Fibroblast of lung (primary cell): Measurements from ENCODE around the gene SKIL. TPM values are rescaled to one million over a fixed set of nuclear protein-coding genes. Genes with fewer than 3 reads are reported as not detected.

Experiments used
- DNase-seq, 2 donors: peaks; one replicate each; pipeline versions ENCODE4 v3.0.0 to v3.0.0-alpha.2; 2010; ENCODE audit warnings: low read depth in 2 of 2
- H2AFZ ChIP-seq: 2 replicates; pipeline ENCODE4 v1.5.1; 2012; ENCODE audit warnings: low read length, control low read depth, inconsistent platforms
- H3K27ac ChIP-seq: 2 replicates; pipeline ENCODE4 v1.5.1; 2011; ENCODE audit warnings: low read length, control low read depth; ENCODE audit not compliant: insufficient read depth
- H3K27me3 ChIP-seq: 2 replicates; pipeline ENCODE4 v1.5.1; 2011; ENCODE audit warnings: mild to moderate bottlenecking, low read length; ENCODE audit not compliant: control insufficient read depth, insufficient read depth
- H3K36me3 ChIP-seq: 2 replicates; pipeline ENCODE4 v1.5.1; 2011; ENCODE audit warnings: low read length; ENCODE audit not compliant: control insufficient read depth, insufficient read depth
- H3K4me1 ChIP-seq: 2 replicates; pipeline ENCODE4 v1.5.1; 2011; ENCODE audit warnings: low read length; ENCODE audit not compliant: control insufficient read depth, insufficient read depth; ENCODE audit errors: extremely low read depth
- H3K4me2 ChIP-seq: 2 replicates; pipeline ENCODE4 v1.5.1; 2011; ENCODE audit warnings: low read length, control low read depth; ENCODE audit not compliant: insufficient read depth; ENCODE audit errors: extremely low read depth
- H3K4me3 ChIP-seq, 4 experiments: fragments of 200-600 bp in 1 of 4; sonication (generic) in 1 of 4; replicated peaks in 1 of 4; 2 replicates each; pipeline ENCODE4 v1.5.1; 2011 to 2016; ENCODE audit warnings: low read length in 4 of 4, low read depth in 3 of 4, mild to moderate bottlenecking in 3 of 4, control low read depth in 2 of 4, inconsistent platforms in 1 of 4, mixed read lengths in 1 of 4; ENCODE audit not compliant: insufficient read depth in 1 of 4; ENCODE audit errors: control extremely low read depth in 1 of 4
- H3K79me2 ChIP-seq: 2 replicates; pipeline ENCODE4 v1.5.1; 2012; ENCODE audit warnings: mild to moderate bottlenecking, low read length, inconsistent platforms; ENCODE audit not compliant: control insufficient read depth, insufficient read depth
- H3K9ac ChIP-seq: 2 replicates; pipeline ENCODE4 v1.5.1; 2011; ENCODE audit warnings: mild to moderate bottlenecking, low read length, control low read depth; ENCODE audit not compliant: insufficient read depth
- H3K9me3 ChIP-seq: 2 replicates; pipeline ENCODE4 v1.5.1; 2012; ENCODE audit warnings: low read depth, low read length; ENCODE audit not compliant: control insufficient read depth, insufficient read depth
- H4K20me1 ChIP-seq: 2 replicates; pipeline ENCODE4 v1.5.1; 2011; ENCODE audit warnings: low read length; ENCODE audit not compliant: control insufficient read depth, insufficient read depth; ENCODE audit errors: extremely low read depth
- CTCF ChIP-seq, 2 donors: IDR thresholded peaks in 1 of 2; conservative IDR thresholded peaks in 1 of 2; 1 replicate in 1 of 2; 2 replicates in 1 of 2; pipeline ENCODE4 v1.5.1; 2011 to 2012; ENCODE audit warnings: low read length in 2 of 2, control low read depth in 1 of 2, inconsistent platforms in 1 of 2, low read depth in 1 of 2, mild to moderate bottlenecking in 1 of 2
- EZH2 ChIP-seq: IDR thresholded peaks from 2 replicates; pipeline ENCODE4 v1.5.1; 2012; ENCODE audit warnings: low read length, control low read depth, mild to moderate bottlenecking; ENCODE audit errors: missing control alignments
- polyA plus RNA-seq, 2 donors: library from polyadenylated mRNA; depleted of rRNA in 1 of 2; stranded (reverse) in 1 of 2; unstranded in 1 of 2; fragments of >200 nt; gene quantifications; 2 replicates each; pipeline ENCODE4 v1.2.1, GENCODE V29; 2011 to 2012; ENCODE audit warnings: missing spikeins in 1 of 2
- total RNA-seq: library from RNA; depleted of rRNA; stranded (reverse); fragments of >200 nt; gene quantifications from 2 replicates; pipeline ENCODE4 v1.2.1, GENCODE V29; 2014

Gene SKIL
- total and polyA plus RNA-seq, 2 donors (not counting 1 experiment from before 2014, with no cell fraction given), result 15.3 to 33.4 TPM

GRCh38 chr3:170431054-170431453, 73.5 kb downstream of the SKIL start:
- no peaks in the 10 kb centered on the region for H4K20me1 ChIP-seq
- no peak overlapping the region for H2AFZ ChIP-seq
- H3K9ac ChIP-seq, result no peak overlapping the region
- no peak for DNase-seq
- no peak overlapping the region for H3K27ac ChIP-seq
- H3K4me1 ChIP-seq, result peaks cover 5% of the 10 kb centered on the region
- H3K36me3 ChIP-seq, result peaks cover 19% of the 10 kb centered on the region
- no peaks in the 10 kb centered on the region for H3K9me3 ChIP-seq
- peaks cover 56% of the 10 kb centered on the region for H3K79me2 ChIP-seq
- no peak overlapping the region for H3K4me3 ChIP-seq
- TF ChIP-seq CTCF (conservative IDR thresholded peaks at IDR 0.05 in 1 of 2, IDR thresholded peaks at IDR 0.05 in 1 of 2; ENCODE audit: low read depth in 1 of 2, low read length in 2 of 2) (peak in 1 of 2 donors; percentile 39), EZH2 (no peak)
- H3K27me3 ChIP-seq, result no peaks in the 10 kb centered on the region
- no peak overlapping the region for H3K4me2 ChIP-seq

GRCh38 chr3:170432416-170432815, 74.9 kb downstream of the SKIL start:
- H3K79me2 ChIP-seq, result peaks cover 46% of the 10 kb centered on the region
- peaks cover 2% of the 10 kb centered on the region for H3K4me1 ChIP-seq
- no peaks in the 10 kb centered on the region for H3K9me3 ChIP-seq
- H3K27me3 ChIP-seq, result no peaks in the 10 kb centered on the region
- H3K4me3 ChIP-seq, result no peak overlapping the region
- no peak overlapping the region for H3K27ac ChIP-seq
- no peak overlapping the region for H3K9ac ChIP-seq
- H3K36me3 ChIP-seq, result peaks cover 21% of the 10 kb centered on the region
- H2AFZ ChIP-seq, result no peak overlapping the region
- no peaks in the 10 kb centered on the region for H4K20me1 ChIP-seq
- no peak overlapping the region for H3K4me2 ChIP-seq
- TF ChIP-seq EZH2 (no peak), CTCF (conservative IDR thresholded peaks at IDR 0.05 in 1 of 2, IDR thresholded peaks at IDR 0.05 in 1 of 2; ENCODE audit: low read depth in 1 of 2, low read length in 2 of 2) (no peak)
- DNase-seq, result no peak

- Histone ChIP-seq H3K9ac (no peak overlapping the region), H3K4me1 (peaks cover 6% of the 10 kb centered on the region), H3K4me3 (no peak overlapping the region), H3K4me2 (no peak overlapping the region), H4K20me1 (no peaks in the 10 kb centered on the region), H3K9me3 (no peaks in the 10 kb centered on the region), H3K27me3 (no peaks in the 10 kb centered on the region), H2AFZ (no peak overlapping the region), H3K36me3 (peaks cover 25% of the 10 kb centered on the region), H3K79me2 (peaks cover 12% of the 10 kb centered on the region), H3K27ac (no peak overlapping the region)
- TF ChIP-seq CTCF (conservative IDR thresholded peaks at IDR 0.05 in 1 of 2, IDR thresholded peaks at IDR 0.05 in 1 of 2; ENCODE audit: low read depth in 1 of 2, low read length in 2 of 2) (no peak), EZH2 (no peak)
- no peak for DNase-seq
These were observed 79.2 kb downstream of the SKIL start for GRCh38 chr3:170436697-170437096.
